GM23338 (cell line): ENCODE data around the gene DR1. TPM values are rescaled to one million over a fixed set of nuclear protein-coding genes. Genes with fewer than 3 reads are reported as not detected.
"Not testable (repeated sequence)": the region's sequence is repeated elsewhere in the genome, so short reads cannot be mapped to it uniquely, and the experiment has no call there.

ENCODE experiments used
- ATAC-seq: fragments of 200-7000 bp; cut with Tn5 transposase; 3 replicates; pipeline ENCODE4 v1.9.1; 2020
- DNase-seq: peaks from one replicate; pipeline ENCODE4 v3.0.0-alpha.2; 2015; ENCODE audit warnings: low spot score
- H2AFZ ChIP-seq: fragments of 200-600 bp; sonication (generic); 2 replicates; pipeline ENCODE4 v1.8.0; 2016; ENCODE audit warnings: antibody characterized with exemption, mild to moderate bottlenecking, moderate library complexity
- H3F3A ChIP-seq: fragments of 200-600 bp; sonication (generic); replicated peaks from 2 replicates; pipeline ENCODE4 v1.8.0; 2017; ENCODE audit warnings: antibody characterized with exemption, mixed run types, low read depth
- H3K27ac ChIP-seq: fragments of 200-600 bp; sonication (generic); 2 replicates; pipeline ENCODE4 v1.6.1; 2016; ENCODE audit warnings: low read depth
- H3K27me3 ChIP-seq: fragments of 200-600 bp; sonication (generic); 2 replicates; pipeline ENCODE4 v1.8.0; 2016; ENCODE audit warnings: mild to moderate bottlenecking, mixed run types, moderate library complexity; ENCODE audit not compliant: insufficient read depth
- H3K36me3 ChIP-seq: fragments of 200-600 bp; sonication (generic); 2 replicates; pipeline ENCODE4 v1.8.0; 2016; ENCODE audit warnings: mild to moderate bottlenecking; ENCODE audit not compliant: insufficient read depth
- H3K4me1 ChIP-seq: fragments of 200-600 bp; sonication (generic); 2 replicates; pipeline ENCODE4 v1.8.0; 2016; ENCODE audit warnings: mild to moderate bottlenecking, moderate library complexity; ENCODE audit not compliant: insufficient read depth
- H3K4me2 ChIP-seq: fragments of 200-600 bp; sonication (generic); 2 replicates; pipeline ENCODE4 v1.7.1; 2017; ENCODE audit warnings: mixed run types
- H3K4me3 ChIP-seq: fragments of 200-600 bp; sonication (generic); 2 replicates; pipeline ENCODE4 v1.6.1; 2016; ENCODE audit warnings: mixed run types
- H3K79me2 ChIP-seq: fragments of 200-600 bp; sonication (generic); replicated peaks from 2 replicates; pipeline ENCODE4 v1.8.0; 2017; ENCODE audit warnings: mild to moderate bottlenecking; ENCODE audit not compliant: insufficient read depth
- H3K9me2 ChIP-seq: fragments of 200-600 bp; sonication (generic); 2 replicates; pipeline ENCODE4 v1.8.0; 2017; ENCODE audit not compliant: insufficient read depth
- H4K20me1 ChIP-seq: fragments of 200-600 bp; sonication (generic); replicated peaks from 2 replicates; pipeline ENCODE4 v1.8.0; 2017; ENCODE audit warnings: mild to moderate bottlenecking; ENCODE audit not compliant: insufficient read depth
- H3K27ac Mint-ChIP-seq: 2 replicates; pipeline ENCODE4 v1.8.0; 2020; ENCODE audit warnings: inconsistent platforms, mild to moderate bottlenecking, moderate library complexity, mixed read lengths
- H3K27me3 Mint-ChIP-seq: 3 replicates; pipeline ENCODE4 v1.8.0; 2022; ENCODE audit warnings: low read depth, mild to moderate bottlenecking, moderate library complexity, mixed read lengths, inconsistent platforms; ENCODE audit not compliant: insufficient read depth, poor library complexity
- H3K36me3 Mint-ChIP-seq: 3 replicates; pipeline ENCODE4 v1.8.0; 2021; ENCODE audit warnings: low read depth, mild to moderate bottlenecking, inconsistent platforms, moderate library complexity, mixed read lengths
- H3K4me1 Mint-ChIP-seq: 3 replicates; pipeline ENCODE4 v1.8.0; 2020; ENCODE audit warnings: mild to moderate bottlenecking, inconsistent platforms, mixed read lengths
- H3K4me3 Mint-ChIP-seq: 3 replicates; pipeline ENCODE4 v1.8.0; 2021; ENCODE audit warnings: moderate library complexity, mild to moderate bottlenecking, inconsistent platforms, mixed read lengths
- H3K9me3 Mint-ChIP-seq: 3 replicates; pipeline ENCODE4 v1.8.0; 2020; ENCODE audit warnings: moderate library complexity, mild to moderate bottlenecking, inconsistent platforms, mixed read lengths
- CREB1 ChIP-seq: fragments of 250-450 bp; sonication (Bioruptor Pico); IDR thresholded peaks from 2 replicates; pipeline ENCODE4 v1.5.0; 2020; ENCODE audit warnings: low read depth, mild to moderate bottlenecking, moderate library complexity
- EZH2 ChIP-seq: fragments of 200-600 bp; sonication (generic); IDR thresholded peaks from one replicate; pipeline ENCODE4 v1.8.0; 2017; ENCODE audit warnings: antibody characterized with exemption, mild to moderate bottlenecking, low read depth; ENCODE audit not compliant: unreplicated experiment
- NANOG ChIP-seq: IDR thresholded peaks from 2 replicates; pipeline ENCODE4 v1.6.1; 2016; ENCODE audit warnings: antibody characterized with exemption, borderline replicate concordance
- ZNF331 ChIP-seq: fragments of 250-450 bp; sonication (Bioruptor Pico); IDR thresholded peaks from 2 replicates; pipeline ENCODE4 v1.5.0; 2020; ENCODE audit warnings: low read depth, mild to moderate bottlenecking, moderate library complexity
- polyA plus RNA-seq: library from polyadenylated mRNA; unstranded; fragments of >200 nt; fragmentation: Nextera tagmentation; extraction: Ambion mirVana; gene quantifications from 2 replicates; pipeline ENCODE4 v1.2.1, GENCODE V29; 2016
- total RNA-seq: library from RNA; depleted of rRNA; stranded (reverse); fragments of >200 nt; shearing (Covaris generic); gene quantifications from 2 replicates; pipeline ENCODE4 v1.2.3, GENCODE V29; 2014
- TF ChIP-seq, protein P1 (sequence below), 2 experiments: fragments of 200-600 bp in 1 of 2; sonication (generic) in 1 of 2; conservative IDR thresholded peaks; 2 replicates each; pipeline versions ENCODE4 v1.5.1 to v1.6.1; 2016 to 2017; ENCODE audit warnings: antibody characterized with exemption in 2 of 2, low read depth in 2 of 2, mild to moderate bottlenecking in 2 of 2, moderate library complexity in 1 of 2
- TF ChIP-seq, protein P2 (sequence below): IDR thresholded peaks from 2 replicates; pipeline ENCODE4 v1.6.1; 2016; ENCODE audit warnings: antibody characterized with exemption
- TF ChIP-seq, protein P3 (sequence below): IDR thresholded peaks from one replicate; pipeline ENCODE4 v1.6.1; 2018; ENCODE audit warnings: antibody characterized with exemption; ENCODE audit not compliant: unreplicated experiment

Gene DR1
- total and polyA plus RNA-seq, 2 experiments from 2014 or later = 20.9 to 61.2 TPM

GRCh38 chr1:93384656-93385055, 38.9 kb downstream of the DR1 start:
- TF ChIP-seq, protein P1, sequence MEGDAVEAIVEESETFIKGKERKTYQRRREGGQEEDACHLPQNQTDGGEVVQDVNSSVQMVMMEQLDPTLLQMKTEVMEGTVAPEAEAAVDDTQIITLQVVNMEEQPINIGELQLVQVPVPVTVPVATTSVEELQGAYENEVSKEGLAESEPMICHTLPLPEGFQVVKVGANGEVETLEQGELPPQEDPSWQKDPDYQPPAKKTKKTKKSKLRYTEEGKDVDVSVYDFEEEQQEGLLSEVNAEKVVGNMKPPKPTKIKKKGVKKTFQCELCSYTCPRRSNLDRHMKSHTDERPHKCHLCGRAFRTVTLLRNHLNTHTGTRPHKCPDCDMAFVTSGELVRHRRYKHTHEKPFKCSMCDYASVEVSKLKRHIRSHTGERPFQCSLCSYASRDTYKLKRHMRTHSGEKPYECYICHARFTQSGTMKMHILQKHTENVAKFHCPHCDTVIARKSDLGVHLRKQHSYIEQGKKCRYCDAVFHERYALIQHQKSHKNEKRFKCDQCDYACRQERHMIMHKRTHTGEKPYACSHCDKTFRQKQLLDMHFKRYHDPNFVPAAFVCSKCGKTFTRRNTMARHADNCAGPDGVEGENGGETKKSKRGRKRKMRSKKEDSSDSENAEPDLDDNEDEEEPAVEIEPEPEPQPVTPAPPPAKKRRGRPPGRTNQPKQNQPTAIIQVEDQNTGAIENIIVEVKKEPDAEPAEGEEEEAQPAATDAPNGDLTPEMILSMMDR (conservative IDR thresholded peaks at IDR 0.05; ENCODE audit: low read depth in 2 of 2) = no peak
- TF ChIP-seq CREB1 (CRISPR knock-in tag) = no peak
- TF ChIP-seq, protein P2, sequence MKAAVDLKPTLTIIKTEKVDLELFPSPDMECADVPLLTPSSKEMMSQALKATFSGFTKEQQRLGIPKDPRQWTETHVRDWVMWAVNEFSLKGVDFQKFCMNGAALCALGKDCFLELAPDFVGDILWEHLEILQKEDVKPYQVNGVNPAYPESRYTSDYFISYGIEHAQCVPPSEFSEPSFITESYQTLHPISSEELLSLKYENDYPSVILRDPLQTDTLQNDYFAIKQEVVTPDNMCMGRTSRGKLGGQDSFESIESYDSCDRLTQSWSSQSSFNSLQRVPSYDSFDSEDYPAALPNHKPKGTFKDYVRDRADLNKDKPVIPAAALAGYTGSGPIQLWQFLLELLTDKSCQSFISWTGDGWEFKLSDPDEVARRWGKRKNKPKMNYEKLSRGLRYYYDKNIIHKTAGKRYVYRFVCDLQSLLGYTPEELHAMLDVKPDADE = no peak
- TF ChIP-seq, protein P3, sequence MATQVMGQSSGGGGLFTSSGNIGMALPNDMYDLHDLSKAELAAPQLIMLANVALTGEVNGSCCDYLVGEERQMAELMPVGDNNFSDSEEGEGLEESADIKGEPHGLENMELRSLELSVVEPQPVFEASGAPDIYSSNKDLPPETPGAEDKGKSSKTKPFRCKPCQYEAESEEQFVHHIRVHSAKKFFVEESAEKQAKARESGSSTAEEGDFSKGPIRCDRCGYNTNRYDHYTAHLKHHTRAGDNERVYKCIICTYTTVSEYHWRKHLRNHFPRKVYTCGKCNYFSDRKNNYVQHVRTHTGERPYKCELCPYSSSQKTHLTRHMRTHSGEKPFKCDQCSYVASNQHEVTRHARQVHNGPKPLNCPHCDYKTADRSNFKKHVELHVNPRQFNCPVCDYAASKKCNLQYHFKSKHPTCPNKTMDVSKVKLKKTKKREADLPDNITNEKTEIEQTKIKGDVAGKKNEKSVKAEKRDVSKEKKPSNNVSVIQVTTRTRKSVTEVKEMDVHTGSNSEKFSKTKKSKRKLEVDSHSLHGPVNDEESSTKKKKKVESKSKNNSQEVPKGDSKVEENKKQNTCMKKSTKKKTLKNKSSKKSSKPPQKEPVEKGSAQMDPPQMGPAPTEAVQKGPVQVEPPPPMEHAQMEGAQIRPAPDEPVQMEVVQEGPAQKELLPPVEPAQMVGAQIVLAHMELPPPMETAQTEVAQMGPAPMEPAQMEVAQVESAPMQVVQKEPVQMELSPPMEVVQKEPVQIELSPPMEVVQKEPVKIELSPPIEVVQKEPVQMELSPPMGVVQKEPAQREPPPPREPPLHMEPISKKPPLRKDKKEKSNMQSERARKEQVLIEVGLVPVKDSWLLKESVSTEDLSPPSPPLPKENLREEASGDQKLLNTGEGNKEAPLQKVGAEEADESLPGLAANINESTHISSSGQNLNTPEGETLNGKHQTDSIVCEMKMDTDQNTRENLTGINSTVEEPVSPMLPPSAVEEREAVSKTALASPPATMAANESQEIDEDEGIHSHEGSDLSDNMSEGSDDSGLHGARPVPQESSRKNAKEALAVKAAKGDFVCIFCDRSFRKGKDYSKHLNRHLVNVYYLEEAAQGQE = no peak
- no peak for TF ChIP-seq EZH2
- TF ChIP-seq NANOG = no peak
- no peak for TF ChIP-seq ZNF331
- Histone ChIP-seq H4K20me1 (no peaks in the 10 kb centered on the region), H3K4me2 (no peak overlapping the region), H3K9me2 (no peaks in the 10 kb centered on the region), H3K4me1 (no peaks in the 10 kb centered on the region), H3K27me3 (no peaks in the 10 kb centered on the region), H3K36me3 (peaks cover 10% of the 10 kb centered on the region), H3K27ac (no peak overlapping the region), H3K79me2 (no peaks in the 10 kb centered on the region), H3F3A (no peaks in the 10 kb centered on the region), H3K4me3 (no peak overlapping the region), H2AFZ (no peak overlapping the region)
- H3K4me1 Mint-ChIP-seq = no peaks in the 10 kb centered on the region
- H3K36me3 Mint-ChIP-seq = peaks cover 28% of the 10 kb centered on the region; the same call in 2 of the 3 replicates
- H3K4me3 Mint-ChIP-seq = no peak overlapping the region
- DNase-seq (no peak), ATAC-seq (no peak)
- peaks cover 41% of the 10 kb centered on the region for H3K9me3 Mint-ChIP-seq
- H3K27me3 Mint-ChIP-seq = peaks cover 2% of the 10 kb centered on the region
- H3K27ac Mint-ChIP-seq = no peak overlapping the region

GRCh38 chr1:93386268-93386667, 40.6 kb downstream of the DR1 start:
- H3K4me2 ChIP-seq, H3K79me2 ChIP-seq, DNase-seq, H3K4me3 ChIP-seq, ATAC-seq, H3K27me3 ChIP-seq, H2AFZ ChIP-seq, H3K4me1 Mint-ChIP-seq, H3K9me2 ChIP-seq, H3F3A ChIP-seq, H4K20me1 ChIP-seq, H3K27me3 Mint-ChIP-seq, H3K4me1 ChIP-seq, H3K4me3 Mint-ChIP-seq, H3K27ac Mint-ChIP-seq, H3K27ac ChIP-seq: not testable (repeated sequence)
- H3K9me3 Mint-ChIP-seq = peaks cover 44% of the 10 kb centered on the region
- peaks cover 10% of the 10 kb centered on the region for H3K36me3 ChIP-seq
- peaks cover 28% of the 10 kb centered on the region; the same call in 2 of the 3 replicates for H3K36me3 Mint-ChIP-seq
